Vagina (tissue), 2 donors: ENCODE results near the gene KBTBD12. TPM values are rescaled to one million over a fixed set of nuclear protein-coding genes. Genes with fewer than 3 reads are reported as not detected.
"Not testable (repeated sequence)": the region's sequence is repeated elsewhere in the genome, so short reads cannot be mapped to it uniquely, and the experiment has no call there.

Experiments used
- DNase-seq, 2 donors: peaks; one replicate each; pipeline ENCODE4 v3.0.0-alpha.2; 2017; ENCODE audit errors: extremely low spot score in 2 of 2
- H3K27ac ChIP-seq: fragments of 200-600 bp; sonication (generic); one replicate; pipeline ENCODE4 v1.5.1; 2019
- H3K27me3 ChIP-seq: fragments of 200-600 bp; sonication (generic); one replicate; pipeline ENCODE4 v1.5.1; 2019
- H3K36me3 ChIP-seq, 2 donors: fragments of 200-600 bp; sonication (generic); one replicate each; pipeline ENCODE4 v1.5.1; 2017 to 2019
- H3K4me1 ChIP-seq: fragments of 200-600 bp; sonication (generic); one replicate; pipeline ENCODE4 v1.5.1; 2019
- H3K4me3 ChIP-seq, 2 donors: fragments of 200-600 bp; sonication (generic); 1 replicate in 1 of 2; 2 replicates in 1 of 2; pipeline ENCODE4 v1.5.1; 2016 to 2019
- H3K9me3 ChIP-seq: fragments of 200-600 bp; sonication (generic); one replicate; pipeline ENCODE4 v1.5.1; 2019
- CTCF ChIP-seq, 3 experiments: fragments of 450-650 bp in 2 of 3; fragments of 200-600 bp in 1 of 3; sonication (generic) in 1 of 3; IDR thresholded peaks; one replicate each; pipeline ENCODE4 v1.5.1; 2017 to 2019; ENCODE audit warnings: antibody characterized with exemption in 3 of 3, mild to moderate bottlenecking in 2 of 3, moderate library complexity in 2 of 3
- POLR2A ChIP-seq, 2 donors: fragments of 450-650 bp; IDR thresholded peaks; one replicate each; pipeline ENCODE4 v1.6.1; 2017; ENCODE audit warnings: antibody characterized with exemption in 2 of 2, mild to moderate bottlenecking in 2 of 2, moderate library complexity in 2 of 2
- POLR2AphosphoS5 ChIP-seq, 2 donors: sonication (generic); formaldehyde crosslinking; IDR thresholded peaks; one replicate each; pipeline ENCODE4 v1.9.0; 2017; ENCODE audit warnings: antibody characterized with exemption in 2 of 2, mild to moderate bottlenecking in 2 of 2, low read depth in 1 of 2; ENCODE audit not compliant: insufficient read depth in 1 of 2
- intact Hi-C: fragments of 100-400 bp; cut with DNase I; formaldehyde crosslinking; loops from one replicate; pipeline ENCODE4 v1.15.1; 2023
- total RNA-seq: library from RNA; depleted of rRNA; stranded (reverse); fragments of >200 nt; gene quantifications from one replicate; pipeline ENCODE4 v1.2.3, GENCODE V29; 2016

The KBTBD12 gene
- total RNA-seq, 1 donor from 2014 or later, result not detected

- DNase-seq, result no peak
- Histone ChIP-seq H3K27ac (peak overlapping the region; percentile 64), H3K4me1 (peaks cover 21% of the 10 kb centered on the region), H3K4me3 (no peak overlapping the region), H3K9me3 (no peaks in the 10 kb centered on the region), H3K27me3 (no peaks in the 10 kb centered on the region), H3K36me3 (no peaks in the 10 kb centered on the region)
- intact Hi-C loops, result no loop called here
- TF ChIP-seq CTCF (IDR thresholded peaks at IDR 0.05) (no peak), POLR2A (IDR thresholded peaks at IDR 0.05) (no peak), POLR2AphosphoS5 (IDR thresholded peaks at IDR 0.05; ENCODE audit: insufficient read depth in 1 of 2, low read depth in 1 of 2) (peak in 1 of 2 donors; percentile 72)
These were observed 3.6 kb upstream of the KBTBD12 start for GRCh38 chr3:127911421-127911931.

GRCh38 chr3:127913841-127914240 is 1.2 kb upstream of the KBTBD12 start:
- DNase-seq, intact Hi-C loops, H3K4me3 ChIP-seq, H3K36me3 ChIP-seq, H3K27ac ChIP-seq, H3K27me3 ChIP-seq, H3K9me3 ChIP-seq: not testable (repeated sequence)
- peaks cover 21% of the 10 kb centered on the region for H3K4me1 ChIP-seq

GRCh38 chr3:127914584-127914983 is 448 bp upstream of the KBTBD12 start:
- no peaks in the 10 kb centered on the region for H3K9me3 ChIP-seq
- TF ChIP-seq CTCF (IDR thresholded peaks at IDR 0.05) (no peak), POLR2AphosphoS5 (IDR thresholded peaks at IDR 0.05; ENCODE audit: insufficient read depth in 1 of 2, low read depth in 1 of 2) (no peak), POLR2A (IDR thresholded peaks at IDR 0.05) (no peak)
- DNase-seq, result no peak
- peaks cover 21% of the 10 kb centered on the region for H3K4me1 ChIP-seq
- H3K27me3 ChIP-seq, result no peaks in the 10 kb centered on the region
- H3K4me3 ChIP-seq, result peak overlapping the region; percentile 46 to 57
- no peaks in the 10 kb centered on the region for H3K36me3 ChIP-seq
- intact Hi-C loops, result no loop called here
- no peak overlapping the region for H3K27ac ChIP-seq

- DNase-seq, result no peak
- H3K4me1 ChIP-seq, result peaks cover 19% of the 10 kb centered on the region
- no peaks in the 10 kb centered on the region for H3K9me3 ChIP-seq
- no peak overlapping the region for H3K4me3 ChIP-seq
- no peaks in the 10 kb centered on the region for H3K27me3 ChIP-seq
- no peak overlapping the region for H3K27ac ChIP-seq
- no peaks in the 10 kb centered on the region for H3K36me3 ChIP-seq
- TF ChIP-seq CTCF (IDR thresholded peaks at IDR 0.05) (no peak), POLR2A (IDR thresholded peaks at IDR 0.05) (no peak), POLR2AphosphoS5 (IDR thresholded peaks at IDR 0.05; ENCODE audit: insufficient read depth in 1 of 2, low read depth in 1 of 2) (no peak)
- intact Hi-C loops, result no loop called here
These were observed 983 bp downstream of the KBTBD12 start for GRCh38 chr3:127915937-127916493.

GRCh38 chr3:127920738-127921137 is 5.7 kb downstream of the KBTBD12 start:
- Histone ChIP-seq H3K4me3 (no peak overlapping the region), H3K36me3 (no peaks in the 10 kb centered on the region), H3K27me3 (no peaks in the 10 kb centered on the region), H3K27ac (no peak overlapping the region), H3K4me1 (no peaks in the 10 kb centered on the region), H3K9me3 (no peaks in the 10 kb centered on the region)
- intact Hi-C loops, result no loop called here
- DNase-seq, result no peak
- TF ChIP-seq CTCF (IDR thresholded peaks at IDR 0.05), result no peak
- TF ChIP-seq POLR2AphosphoS5 (IDR thresholded peaks at IDR 0.05; ENCODE audit: insufficient read depth in 1 of 2, low read depth in 1 of 2), result no peak
